GM23338 (cell line): ENCODE measurements around the gene OR56B1. TPM values are rescaled to one million over a fixed set of nuclear protein-coding genes. Genes with fewer than 3 reads are reported as not detected.

ENCODE experiments used
- ATAC-seq: fragments of 200-7000 bp; cut with Tn5 transposase; 3 replicates; pipeline ENCODE4 v1.9.1; 2020
- DNase-seq: peaks from one replicate; pipeline ENCODE4 v3.0.0-alpha.2; 2015; ENCODE audit warnings: low spot score
- H2AFZ ChIP-seq: fragments of 200-600 bp; sonication (generic); 2 replicates; pipeline ENCODE4 v1.8.0; 2016; ENCODE audit warnings: antibody characterized with exemption, mild to moderate bottlenecking, moderate library complexity
- H3F3A ChIP-seq: fragments of 200-600 bp; sonication (generic); replicated peaks from 2 replicates; pipeline ENCODE4 v1.8.0; 2017; ENCODE audit warnings: antibody characterized with exemption, mixed run types, low read depth
- H3K27ac ChIP-seq: fragments of 200-600 bp; sonication (generic); 2 replicates; pipeline ENCODE4 v1.6.1; 2016; ENCODE audit warnings: low read depth
- H3K27me3 ChIP-seq: fragments of 200-600 bp; sonication (generic); 2 replicates; pipeline ENCODE4 v1.8.0; 2016; ENCODE audit warnings: mild to moderate bottlenecking, mixed run types, moderate library complexity; ENCODE audit not compliant: insufficient read depth
- H3K36me3 ChIP-seq: fragments of 200-600 bp; sonication (generic); 2 replicates; pipeline ENCODE4 v1.8.0; 2016; ENCODE audit warnings: mild to moderate bottlenecking; ENCODE audit not compliant: insufficient read depth
- H3K4me1 ChIP-seq: fragments of 200-600 bp; sonication (generic); 2 replicates; pipeline ENCODE4 v1.8.0; 2016; ENCODE audit warnings: mild to moderate bottlenecking, moderate library complexity; ENCODE audit not compliant: insufficient read depth
- H3K4me2 ChIP-seq: fragments of 200-600 bp; sonication (generic); 2 replicates; pipeline ENCODE4 v1.7.1; 2017; ENCODE audit warnings: mixed run types
- H3K4me3 ChIP-seq: fragments of 200-600 bp; sonication (generic); 2 replicates; pipeline ENCODE4 v1.6.1; 2016; ENCODE audit warnings: mixed run types
- H3K79me2 ChIP-seq: fragments of 200-600 bp; sonication (generic); replicated peaks from 2 replicates; pipeline ENCODE4 v1.8.0; 2017; ENCODE audit warnings: mild to moderate bottlenecking; ENCODE audit not compliant: insufficient read depth
- H3K9me2 ChIP-seq: fragments of 200-600 bp; sonication (generic); 2 replicates; pipeline ENCODE4 v1.8.0; 2017; ENCODE audit not compliant: insufficient read depth
- H4K20me1 ChIP-seq: fragments of 200-600 bp; sonication (generic); replicated peaks from 2 replicates; pipeline ENCODE4 v1.8.0; 2017; ENCODE audit warnings: mild to moderate bottlenecking; ENCODE audit not compliant: insufficient read depth
- H3K27ac Mint-ChIP-seq: 2 replicates; pipeline ENCODE4 v1.8.0; 2020; ENCODE audit warnings: inconsistent platforms, mild to moderate bottlenecking, moderate library complexity, mixed read lengths
- H3K27me3 Mint-ChIP-seq: 3 replicates; pipeline ENCODE4 v1.8.0; 2022; ENCODE audit warnings: low read depth, mild to moderate bottlenecking, moderate library complexity, mixed read lengths, inconsistent platforms; ENCODE audit not compliant: insufficient read depth, poor library complexity
- H3K36me3 Mint-ChIP-seq: 3 replicates; pipeline ENCODE4 v1.8.0; 2021; ENCODE audit warnings: low read depth, mild to moderate bottlenecking, inconsistent platforms, moderate library complexity, mixed read lengths
- H3K4me1 Mint-ChIP-seq: 3 replicates; pipeline ENCODE4 v1.8.0; 2020; ENCODE audit warnings: mild to moderate bottlenecking, inconsistent platforms, mixed read lengths
- H3K4me3 Mint-ChIP-seq: 3 replicates; pipeline ENCODE4 v1.8.0; 2021; ENCODE audit warnings: moderate library complexity, mild to moderate bottlenecking, inconsistent platforms, mixed read lengths
- H3K9me3 Mint-ChIP-seq: 3 replicates; pipeline ENCODE4 v1.8.0; 2020; ENCODE audit warnings: moderate library complexity, mild to moderate bottlenecking, inconsistent platforms, mixed read lengths
- CREB1 ChIP-seq: fragments of 250-450 bp; sonication (Bioruptor Pico); IDR thresholded peaks from 2 replicates; pipeline ENCODE4 v1.5.0; 2020; ENCODE audit warnings: low read depth, mild to moderate bottlenecking, moderate library complexity
- ETS1 ChIP-seq: IDR thresholded peaks from 2 replicates; pipeline ENCODE4 v1.6.1; 2016; ENCODE audit warnings: antibody characterized with exemption
- EZH2 ChIP-seq: fragments of 200-600 bp; sonication (generic); IDR thresholded peaks from one replicate; pipeline ENCODE4 v1.8.0; 2017; ENCODE audit warnings: antibody characterized with exemption, mild to moderate bottlenecking, low read depth; ENCODE audit not compliant: unreplicated experiment
- EZH2phosphoT487 ChIP-seq: fragments of 200-600 bp; sonication (generic); IDR thresholded peaks from one replicate; pipeline ENCODE4 v1.8.1; 2018; ENCODE audit warnings: antibody characterized with exemption; ENCODE audit not compliant: unreplicated experiment
- POLR2AphosphoS5 ChIP-seq: IDR thresholded peaks from 2 replicates; pipeline ENCODE4 v1.6.1; 2016; ENCODE audit warnings: antibody characterized with exemption, low read depth
- STAT1 ChIP-seq: IDR thresholded peaks from one replicate; pipeline ENCODE4 v1.6.1; 2016; ENCODE audit warnings: antibody characterized with exemption; ENCODE audit not compliant: unreplicated experiment
- ZNF114 ChIP-seq: fragments of 250-450 bp; sonication (Bioruptor Pico); IDR thresholded peaks from 2 replicates; pipeline ENCODE4 v1.5.0; 2020; ENCODE audit warnings: mild to moderate bottlenecking, moderate library complexity
- ZNF331 ChIP-seq: fragments of 250-450 bp; sonication (Bioruptor Pico); IDR thresholded peaks from 2 replicates; pipeline ENCODE4 v1.5.0; 2020; ENCODE audit warnings: low read depth, mild to moderate bottlenecking, moderate library complexity
- ZNF462 ChIP-seq: fragments of 250-450 bp; sonication (Bioruptor Pico); IDR thresholded peaks from 2 replicates; pipeline ENCODE4 v1.5.0; 2020; ENCODE audit warnings: mild to moderate bottlenecking, moderate library complexity
- polyA plus RNA-seq: library from polyadenylated mRNA; unstranded; fragments of >200 nt; fragmentation: Nextera tagmentation; extraction: Ambion mirVana; gene quantifications from 2 replicates; pipeline ENCODE4 v1.2.1, GENCODE V29; 2016
- total RNA-seq: library from RNA; depleted of rRNA; stranded (reverse); fragments of >200 nt; shearing (Covaris generic); gene quantifications from 2 replicates; pipeline ENCODE4 v1.2.3, GENCODE V29; 2014

Gene OR56B1
- total and polyA plus RNA-seq, 2 experiments from 2014 or later, result 0.28 TPM; not detected in 1

DNA sequence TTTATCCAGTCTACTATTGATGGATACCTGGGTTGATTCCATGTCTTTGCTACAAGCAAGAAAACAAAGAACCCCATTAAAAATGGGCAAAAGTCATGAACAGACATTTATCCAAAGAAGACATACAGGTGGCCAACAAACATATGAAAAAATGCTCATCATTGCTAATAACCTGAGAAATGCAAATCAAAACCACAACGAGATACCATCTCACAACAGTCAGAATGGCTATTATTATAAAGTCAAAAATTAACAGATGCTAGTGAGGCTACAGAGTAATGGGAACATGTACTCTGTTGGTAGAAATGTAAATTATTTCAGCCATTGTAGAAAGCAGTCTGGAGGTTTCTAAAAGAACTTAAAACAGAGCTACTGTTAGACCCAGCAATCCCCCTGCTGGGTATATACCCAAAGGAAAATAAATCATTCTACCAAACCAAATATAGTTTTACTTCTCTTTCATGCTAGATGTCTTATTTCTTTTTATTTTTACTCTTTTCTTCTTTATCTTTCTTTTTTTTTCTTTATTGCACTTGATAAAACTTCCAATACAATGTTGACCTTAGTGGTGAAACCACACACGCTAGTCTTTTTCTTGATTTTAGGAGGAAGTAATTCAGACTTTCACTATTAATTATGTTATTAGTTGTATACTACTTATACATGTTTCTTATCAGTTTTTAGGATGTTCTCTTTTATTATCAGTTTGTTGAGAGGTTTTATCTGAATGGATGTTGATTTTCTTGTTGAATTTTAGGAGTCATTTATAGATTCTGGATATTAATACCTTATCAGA, 32.3 kb upstream of the OR56B1 start (continued):
- TF ChIP-seq ZNF462 (CRISPR knock-in tag) (no peak), CREB1 (CRISPR knock-in tag) (no peak), EZH2 (no peak), STAT1 (no peak), ETS1 (no peak), POLR2AphosphoS5 (no peak), EZH2phosphoT487 (no peak)

DNA sequence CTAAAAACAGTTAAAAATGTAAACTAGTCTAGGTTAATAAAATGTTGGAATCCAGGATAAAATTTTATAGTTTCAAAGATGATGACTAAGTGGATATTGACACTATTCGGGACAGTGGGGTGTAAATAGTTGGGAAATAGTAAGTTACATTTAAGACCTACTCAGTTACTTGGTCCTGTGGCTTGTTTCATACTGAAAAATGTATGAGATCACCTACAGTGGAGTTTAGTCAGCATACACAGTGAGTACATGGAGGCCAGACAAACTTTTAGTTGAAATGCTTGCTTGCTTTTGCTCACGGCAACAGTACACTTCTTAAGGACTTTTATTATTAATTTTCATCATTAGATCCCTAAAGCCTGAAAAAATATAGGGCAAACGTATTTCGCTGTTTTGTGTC, 30.6 kb upstream of the OR56B1 start:
- Histone ChIP-seq H3K27ac (no peak overlapping the region), H3K36me3 (peaks cover 12% of the 10 kb centered on the region; the same call in 1 of the 2 replicates), H3K79me2 (no peaks in the 10 kb centered on the region), H3K4me3 (no peak overlapping the region), H4K20me1 (no peaks in the 10 kb centered on the region), H3K9me2 (no peaks in the 10 kb centered on the region), H3K4me1 (no peaks in the 10 kb centered on the region), H3K4me2 (no peak overlapping the region), H2AFZ (no peak overlapping the region), H3K27me3 (no peaks in the 10 kb centered on the region), H3F3A (no peaks in the 10 kb centered on the region)
- no peak for TF ChIP-seq CREB1 (CRISPR knock-in tag)
- no peak for TF ChIP-seq ZNF331 (CRISPR knock-in tag)
- no peak for TF ChIP-seq ETS1
- TF ChIP-seq ZNF114 (CRISPR knock-in tag), result no peak
- TF ChIP-seq POLR2AphosphoS5, result no peak
- Mint-ChIP-seq H3K4me1 (no peaks in the 10 kb centered on the region), H3K36me3 (peaks cover 10% of the 10 kb centered on the region; the same call in 2 of the 3 replicates), H3K27ac (no peak overlapping the region), H3K9me3 (no peaks in the 10 kb centered on the region), H3K27me3 (no peaks in the 10 kb centered on the region), H3K4me3 (no peak overlapping the region)
- DNase-seq (no peak), ATAC-seq (no peak)
